HL-60 (cell line): ENCODE measurements around the gene CXCR2.

Experiments used
- DNase-seq, 2 experiments: peaks; one replicate each; pipeline ENCODE4 v3.0.0-alpha.2; 2010 to 2020; ENCODE audit warnings: low read depth in 1 of 2, low spot score in 1 of 2
- H3K27ac ChIP-seq: fragments of 250-450 bp; sonication (Bioruptor Pico); replicated peaks from 2 replicates; pipeline ENCODE4 v1.5.1; 2020; ENCODE audit warnings: mild to moderate bottlenecking, moderate library complexity
- H3K27me3 ChIP-seq: fragments of 250-450 bp; sonication (Bioruptor Pico); 2 replicates; pipeline ENCODE4 v1.5.1; 2021; ENCODE audit warnings: mild to moderate bottlenecking, moderate library complexity; ENCODE audit not compliant: insufficient read depth, poor library complexity, severe bottlenecking
- H3K4me3 ChIP-seq: replicated peaks from 2 replicates; pipeline ENCODE4 v1.5.1; 2011; ENCODE audit warnings: mild to moderate bottlenecking, control low read depth, low read length; ENCODE audit not compliant: insufficient read depth
- GABPA ChIP-seq: IDR thresholded peaks from 2 replicates; pipeline ENCODE4 v1.6.1; 2012; ENCODE audit warnings: low read depth
- POLR2AphosphoS5 ChIP-seq: IDR thresholded peaks from 2 replicates; pipeline ENCODE4 v1.6.1; 2012; ENCODE audit warnings: low read depth
- SPI1 ChIP-seq: IDR thresholded peaks from 2 replicates; pipeline ENCODE4 v1.6.1; 2012; ENCODE audit warnings: low read depth, mild to moderate bottlenecking, borderline replicate concordance
- TF ChIP-seq, protein P1 (sequence below): IDR thresholded peaks from 2 replicates; pipeline ENCODE4 v1.6.1; 2012; ENCODE audit warnings: low read depth; ENCODE audit not compliant: insufficient replicate concordance
- TF ChIP-seq, protein P2 (sequence below): IDR thresholded peaks from one replicate; pipeline ENCODE4 v1.5.1; 2011; ENCODE audit warnings: low read length, control low read depth, inconsistent platforms; ENCODE audit not compliant: insufficient read depth

Gene CXCR2

DNA sequence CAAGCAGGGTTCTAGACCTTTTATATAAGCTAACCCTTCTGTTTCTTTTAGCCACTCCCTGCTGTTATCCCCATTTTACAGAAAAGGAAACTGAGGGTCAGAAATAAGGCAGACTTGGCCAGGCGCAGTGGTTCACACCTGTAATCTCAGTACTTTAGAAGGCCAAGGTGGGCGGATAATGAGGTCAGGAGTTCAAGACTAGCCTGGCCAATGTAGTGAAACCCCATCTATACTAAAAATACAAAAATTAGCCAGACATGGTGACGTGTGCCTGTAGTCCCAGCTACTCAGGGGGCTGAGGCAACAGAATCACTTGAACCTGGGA, 42.5 kb upstream of the CXCR2 start:
- no peak for TF ChIP-seq GABPA
- no peak for TF ChIP-seq SPI1
- TF ChIP-seq POLR2AphosphoS5, result no peak
- TF ChIP-seq, protein P1, sequence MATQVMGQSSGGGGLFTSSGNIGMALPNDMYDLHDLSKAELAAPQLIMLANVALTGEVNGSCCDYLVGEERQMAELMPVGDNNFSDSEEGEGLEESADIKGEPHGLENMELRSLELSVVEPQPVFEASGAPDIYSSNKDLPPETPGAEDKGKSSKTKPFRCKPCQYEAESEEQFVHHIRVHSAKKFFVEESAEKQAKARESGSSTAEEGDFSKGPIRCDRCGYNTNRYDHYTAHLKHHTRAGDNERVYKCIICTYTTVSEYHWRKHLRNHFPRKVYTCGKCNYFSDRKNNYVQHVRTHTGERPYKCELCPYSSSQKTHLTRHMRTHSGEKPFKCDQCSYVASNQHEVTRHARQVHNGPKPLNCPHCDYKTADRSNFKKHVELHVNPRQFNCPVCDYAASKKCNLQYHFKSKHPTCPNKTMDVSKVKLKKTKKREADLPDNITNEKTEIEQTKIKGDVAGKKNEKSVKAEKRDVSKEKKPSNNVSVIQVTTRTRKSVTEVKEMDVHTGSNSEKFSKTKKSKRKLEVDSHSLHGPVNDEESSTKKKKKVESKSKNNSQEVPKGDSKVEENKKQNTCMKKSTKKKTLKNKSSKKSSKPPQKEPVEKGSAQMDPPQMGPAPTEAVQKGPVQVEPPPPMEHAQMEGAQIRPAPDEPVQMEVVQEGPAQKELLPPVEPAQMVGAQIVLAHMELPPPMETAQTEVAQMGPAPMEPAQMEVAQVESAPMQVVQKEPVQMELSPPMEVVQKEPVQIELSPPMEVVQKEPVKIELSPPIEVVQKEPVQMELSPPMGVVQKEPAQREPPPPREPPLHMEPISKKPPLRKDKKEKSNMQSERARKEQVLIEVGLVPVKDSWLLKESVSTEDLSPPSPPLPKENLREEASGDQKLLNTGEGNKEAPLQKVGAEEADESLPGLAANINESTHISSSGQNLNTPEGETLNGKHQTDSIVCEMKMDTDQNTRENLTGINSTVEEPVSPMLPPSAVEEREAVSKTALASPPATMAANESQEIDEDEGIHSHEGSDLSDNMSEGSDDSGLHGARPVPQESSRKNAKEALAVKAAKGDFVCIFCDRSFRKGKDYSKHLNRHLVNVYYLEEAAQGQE, result no peak
- TF ChIP-seq, protein P2, sequence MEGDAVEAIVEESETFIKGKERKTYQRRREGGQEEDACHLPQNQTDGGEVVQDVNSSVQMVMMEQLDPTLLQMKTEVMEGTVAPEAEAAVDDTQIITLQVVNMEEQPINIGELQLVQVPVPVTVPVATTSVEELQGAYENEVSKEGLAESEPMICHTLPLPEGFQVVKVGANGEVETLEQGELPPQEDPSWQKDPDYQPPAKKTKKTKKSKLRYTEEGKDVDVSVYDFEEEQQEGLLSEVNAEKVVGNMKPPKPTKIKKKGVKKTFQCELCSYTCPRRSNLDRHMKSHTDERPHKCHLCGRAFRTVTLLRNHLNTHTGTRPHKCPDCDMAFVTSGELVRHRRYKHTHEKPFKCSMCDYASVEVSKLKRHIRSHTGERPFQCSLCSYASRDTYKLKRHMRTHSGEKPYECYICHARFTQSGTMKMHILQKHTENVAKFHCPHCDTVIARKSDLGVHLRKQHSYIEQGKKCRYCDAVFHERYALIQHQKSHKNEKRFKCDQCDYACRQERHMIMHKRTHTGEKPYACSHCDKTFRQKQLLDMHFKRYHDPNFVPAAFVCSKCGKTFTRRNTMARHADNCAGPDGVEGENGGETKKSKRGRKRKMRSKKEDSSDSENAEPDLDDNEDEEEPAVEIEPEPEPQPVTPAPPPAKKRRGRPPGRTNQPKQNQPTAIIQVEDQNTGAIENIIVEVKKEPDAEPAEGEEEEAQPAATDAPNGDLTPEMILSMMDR, result no peak
- no peak for DNase-seq
- Histone ChIP-seq H3K27me3 (no peaks in the 10 kb centered on the region), H3K27ac (no peak overlapping the region), H3K4me3 (no peak overlapping the region)

GRCh38 chr2:218086478-218086877, 39.4 kb upstream of the CXCR2 start:
- no peak for DNase-seq
- H3K4me3 ChIP-seq, result no peak overlapping the region
- no peaks in the 10 kb centered on the region for H3K27me3 ChIP-seq
- no peak overlapping the region for H3K27ac ChIP-seq
- no peak for TF ChIP-seq SPI1
- TF ChIP-seq, protein P1, result no peak
- TF ChIP-seq, protein P2, result no peak
- TF ChIP-seq POLR2AphosphoS5, result no peak
- TF ChIP-seq GABPA, result no peak

- Histone ChIP-seq H3K27me3 (no peaks in the 10 kb centered on the region), H3K4me3 (no peak overlapping the region), H3K27ac (no peak overlapping the region)
- DNase-seq, result no peak
- no peak for TF ChIP-seq POLR2AphosphoS5
- TF ChIP-seq, protein P1, result no peak
- TF ChIP-seq, protein P2, result no peak
- no peak for TF ChIP-seq GABPA
- no peak for TF ChIP-seq SPI1
These were observed 36.6 kb upstream of the CXCR2 start for GRCh38 chr2:218089259-218089658.
